GM18498 (cell line): ENCODE results near the gene VAMP8.
"Not testable (repeated sequence)": the region's sequence is repeated elsewhere in the genome, so short reads cannot be mapped to it uniquely, and the experiment has no call there.

Source experiments
- ATAC-seq: cut with Tn5 transposase; IDR thresholded peaks from one replicate; pipeline ENCODE4 v1.9.1; 2021; ENCODE audit warnings: mild to moderate bottlenecking, moderate library complexity; ENCODE audit not compliant: unreplicated experiment

The VAMP8 gene

GRCh38 chr2:85597241-85597640, 19.9 kb downstream of the VAMP8 start:
- no peak for ATAC-seq

GRCh38 chr2:85598594-85599340, 21.4 kb downstream of the VAMP8 start:
- ATAC-seq, result no peak

GRCh38 chr2:85599468-85600234, 22.3 kb downstream of the VAMP8 start:
- no peak for ATAC-seq

- ATAC-seq, result no peak
Measured at GRCh38 chr2:85600235-85600575, 22.8 kb downstream of the VAMP8 start.

GRCh38 chr2:85600951-85601770, 23.8 kb downstream of the VAMP8 start:
- no peak for ATAC-seq

- peak; percentile 47 for ATAC-seq
Measured at GRCh38 chr2:85601771-85602475, 24.5 kb downstream of the VAMP8 start.

GRCh38 chr2:85602476-85603234, 25.3 kb downstream of the VAMP8 start, which contains the start of gene TMEM150A:
TMEM150A (minus strand) TSS chr2:85602698; CDS start chr2:85601948, 750 bp downstream.
- peak; percentile 95 for ATAC-seq

GRCh38 chr2:85604133-85604444, 26.7 kb downstream of the VAMP8 start:
- not testable (repeated sequence) for ATAC-seq

- ATAC-seq, result no peak
Measured at GRCh38 chr2:85604568-85605339, 27.4 kb downstream of the VAMP8 start.

GRCh38 chr2:85605406-85606115, 28.2 kb downstream of the VAMP8 start:
- ATAC-seq, result no peak

- ATAC-seq, result no peak
Measured at GRCh38 chr2:85606116-85606455, 28.7 kb downstream of the VAMP8 start.

- no peak for ATAC-seq
Measured at GRCh38 chr2:85607268-85608215, 30.2 kb downstream of the VAMP8 start.

- ATAC-seq, result peak; percentile 19
Measured at GRCh38 chr2:85611217-85611704, 33.9 kb downstream of the VAMP8 start.

GRCh38 chr2:85611705-85612587, 34.6 kb downstream of the VAMP8 start, which contains the start of gene C2orf68:
C2orf68 (minus strand) TSS chr2:85612066; CDS start chr2:85611984, 82 bp downstream.
- peak; percentile 77 for ATAC-seq

- no peak for ATAC-seq
Measured at GRCh38 chr2:85613717-85614515, 36.5 kb downstream of the VAMP8 start.

GRCh38 chr2:85614757-85615156, 37.4 kb downstream of the VAMP8 start:
- not testable (repeated sequence) for ATAC-seq
